SK-N-SH treated with all-trans-retinoic acid at 6 μM for 48 hours (cell line): ENCODE results near the gene POLR3A.

Experiments used
- BACH2 ChIP-seq: fragments of 250-450 bp; sonication (Bioruptor Pico); IDR thresholded peaks from 2 replicates; pipeline ENCODE4 v1.9.0; 2021; ENCODE audit warnings: mild to moderate bottlenecking, borderline replicate concordance
- ISL1 ChIP-seq: fragments of 250-450 bp; sonication (Bioruptor Pico); IDR thresholded peaks from 2 replicates; pipeline ENCODE4 v2.1.2; 2022; ENCODE audit warnings: mild to moderate bottlenecking, moderate library complexity
- PPARA ChIP-seq: fragments of 250-450 bp; sonication (Bioruptor Pico); IDR thresholded peaks from 2 replicates; pipeline ENCODE4 v1.5.0; 2020; ENCODE audit warnings: mild to moderate bottlenecking, borderline replicate concordance
- RARB ChIP-seq: fragments of 250-450 bp; sonication (Bioruptor Pico); IDR thresholded peaks from 2 replicates; pipeline ENCODE4 v1.8.0; 2021; ENCODE audit warnings: mild to moderate bottlenecking, moderate library complexity
- TCF4 ChIP-seq: fragments of 250-450 bp; sonication (Bioruptor Pico); IDR thresholded peaks from 2 replicates; pipeline ENCODE4 v1.8.0; 2021; ENCODE audit warnings: mild to moderate bottlenecking, moderate library complexity, borderline replicate concordance
- ZC3H10 ChIP-seq: fragments of 250-450 bp; sonication (Bioruptor Pico); IDR thresholded peaks from 2 replicates; pipeline ENCODE4 v1.5.1; 2021; ENCODE audit warnings: mild to moderate bottlenecking, moderate library complexity
- ZFP3 ChIP-seq: fragments of 250-450 bp; sonication (Bioruptor Pico); IDR thresholded peaks from 2 replicates; pipeline ENCODE4 v1.5.0; 2020; ENCODE audit warnings: mild to moderate bottlenecking, moderate library complexity
- ZFP30 ChIP-seq: fragments of 450-650 bp; formaldehyde crosslinking; IDR thresholded peaks from 2 replicates; pipeline ENCODE4 v1.5.0; 2022; ENCODE audit warnings: mild to moderate bottlenecking, moderate library complexity
- ZNF565 ChIP-seq: fragments of 450-650 bp; formaldehyde crosslinking; conservative IDR thresholded peaks from 2 replicates; pipeline ENCODE4 v1.5.0; 2020; ENCODE audit warnings: low read depth, mild to moderate bottlenecking, moderate library complexity
- ZNF70 ChIP-seq: fragments of 450-650 bp; formaldehyde crosslinking; IDR thresholded peaks from 2 replicates; pipeline ENCODE4 v1.5.0; 2020; ENCODE audit warnings: mild to moderate bottlenecking, moderate library complexity
- TF ChIP-seq, protein P1 (sequence below): fragments of 250-450 bp; sonication (Bioruptor Pico); IDR thresholded peaks from 2 replicates; pipeline ENCODE4 v1.8.0; 2020; ENCODE audit warnings: mild to moderate bottlenecking, moderate library complexity, borderline replicate concordance
- TF ChIP-seq, protein P2 (sequence below): fragments of 250-450 bp; sonication (Bioruptor Pico); IDR thresholded peaks from 2 replicates; pipeline ENCODE4 v1.8.0; 2021; ENCODE audit warnings: low read depth, mild to moderate bottlenecking, moderate library complexity, borderline replicate concordance
- TF ChIP-seq, protein P3 (sequence below): fragments of 250-450 bp; sonication (Bioruptor Pico); IDR thresholded peaks from 2 replicates; pipeline ENCODE4 v1.5.0; 2020; ENCODE audit warnings: mild to moderate bottlenecking, moderate library complexity

DNA sequence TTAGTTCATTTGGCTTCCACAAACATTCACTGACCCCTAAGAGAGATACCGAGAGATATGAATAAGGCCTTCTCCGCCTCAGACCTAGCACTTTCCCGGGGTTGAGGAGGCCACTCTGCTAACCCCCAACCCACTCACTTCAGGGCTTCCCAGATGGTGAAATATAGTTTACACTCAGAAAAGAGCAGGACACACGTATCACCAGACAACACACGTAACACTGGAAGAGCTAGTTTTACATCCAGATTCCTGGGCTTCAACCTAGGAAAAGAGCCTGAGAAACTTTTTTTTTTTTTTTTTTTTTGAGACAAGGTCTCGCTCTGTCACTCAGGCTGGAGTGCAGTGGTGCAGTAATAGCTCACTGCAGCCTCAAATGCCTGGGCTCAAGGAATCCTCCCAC lies 87.5 kb downstream of the POLR3A start:
- TF ChIP-seq RARB (CRISPR knock-in tag) (no peak), ZC3H10 (CRISPR knock-in tag) (no peak), ZNF70 (no peak), ZNF565 (CRISPR knock-in tag) (no peak), ZFP3 (CRISPR knock-in tag) (no peak), TCF4 (CRISPR knock-in tag) (no peak), ISL1 (no peak), PPARA (no peak), ZFP30 (CRISPR knock-in tag) (no peak), BACH2 (CRISPR knock-in tag) (no peak)
- TF ChIP-seq, protein P1, sequence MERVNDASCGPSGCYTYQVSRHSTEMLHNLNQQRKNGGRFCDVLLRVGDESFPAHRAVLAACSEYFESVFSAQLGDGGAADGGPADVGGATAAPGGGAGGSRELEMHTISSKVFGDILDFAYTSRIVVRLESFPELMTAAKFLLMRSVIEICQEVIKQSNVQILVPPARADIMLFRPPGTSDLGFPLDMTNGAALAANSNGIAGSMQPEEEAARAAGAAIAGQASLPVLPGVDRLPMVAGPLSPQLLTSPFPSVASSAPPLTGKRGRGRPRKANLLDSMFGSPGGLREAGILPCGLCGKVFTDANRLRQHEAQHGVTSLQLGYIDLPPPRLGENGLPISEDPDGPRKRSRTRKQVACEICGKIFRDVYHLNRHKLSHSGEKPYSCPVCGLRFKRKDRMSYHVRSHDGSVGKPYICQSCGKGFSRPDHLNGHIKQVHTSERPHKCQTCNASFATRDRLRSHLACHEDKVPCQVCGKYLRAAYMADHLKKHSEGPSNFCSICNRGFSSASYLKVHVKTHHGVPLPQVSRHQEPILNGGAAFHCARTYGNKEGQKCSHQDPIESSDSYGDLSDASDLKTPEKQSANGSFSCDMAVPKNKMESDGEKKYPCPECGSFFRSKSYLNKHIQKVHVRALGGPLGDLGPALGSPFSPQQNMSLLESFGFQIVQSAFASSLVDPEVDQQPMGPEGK, result no peak
- TF ChIP-seq, protein P2, sequence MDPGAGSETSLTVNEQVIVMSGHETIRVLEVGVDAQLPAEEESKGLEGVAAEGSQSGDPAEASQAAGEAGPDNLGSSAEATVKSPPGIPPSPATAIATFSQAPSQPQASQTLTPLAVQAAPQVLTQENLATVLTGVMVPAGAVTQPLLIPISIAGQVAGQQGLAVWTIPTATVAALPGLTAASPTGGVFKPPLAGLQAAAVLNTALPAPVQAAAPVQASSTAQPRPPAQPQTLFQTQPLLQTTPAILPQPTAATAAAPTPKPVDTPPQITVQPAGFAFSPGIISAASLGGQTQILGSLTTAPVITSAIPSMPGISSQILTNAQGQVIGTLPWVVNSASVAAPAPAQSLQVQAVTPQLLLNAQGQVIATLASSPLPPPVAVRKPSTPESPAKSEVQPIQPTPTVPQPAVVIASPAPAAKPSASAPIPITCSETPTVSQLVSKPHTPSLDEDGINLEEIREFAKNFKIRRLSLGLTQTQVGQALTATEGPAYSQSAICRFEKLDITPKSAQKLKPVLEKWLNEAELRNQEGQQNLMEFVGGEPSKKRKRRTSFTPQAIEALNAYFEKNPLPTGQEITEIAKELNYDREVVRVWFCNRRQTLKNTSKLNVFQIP (CRISPR knock-in tag), result no peak
- TF ChIP-seq, protein P3, sequence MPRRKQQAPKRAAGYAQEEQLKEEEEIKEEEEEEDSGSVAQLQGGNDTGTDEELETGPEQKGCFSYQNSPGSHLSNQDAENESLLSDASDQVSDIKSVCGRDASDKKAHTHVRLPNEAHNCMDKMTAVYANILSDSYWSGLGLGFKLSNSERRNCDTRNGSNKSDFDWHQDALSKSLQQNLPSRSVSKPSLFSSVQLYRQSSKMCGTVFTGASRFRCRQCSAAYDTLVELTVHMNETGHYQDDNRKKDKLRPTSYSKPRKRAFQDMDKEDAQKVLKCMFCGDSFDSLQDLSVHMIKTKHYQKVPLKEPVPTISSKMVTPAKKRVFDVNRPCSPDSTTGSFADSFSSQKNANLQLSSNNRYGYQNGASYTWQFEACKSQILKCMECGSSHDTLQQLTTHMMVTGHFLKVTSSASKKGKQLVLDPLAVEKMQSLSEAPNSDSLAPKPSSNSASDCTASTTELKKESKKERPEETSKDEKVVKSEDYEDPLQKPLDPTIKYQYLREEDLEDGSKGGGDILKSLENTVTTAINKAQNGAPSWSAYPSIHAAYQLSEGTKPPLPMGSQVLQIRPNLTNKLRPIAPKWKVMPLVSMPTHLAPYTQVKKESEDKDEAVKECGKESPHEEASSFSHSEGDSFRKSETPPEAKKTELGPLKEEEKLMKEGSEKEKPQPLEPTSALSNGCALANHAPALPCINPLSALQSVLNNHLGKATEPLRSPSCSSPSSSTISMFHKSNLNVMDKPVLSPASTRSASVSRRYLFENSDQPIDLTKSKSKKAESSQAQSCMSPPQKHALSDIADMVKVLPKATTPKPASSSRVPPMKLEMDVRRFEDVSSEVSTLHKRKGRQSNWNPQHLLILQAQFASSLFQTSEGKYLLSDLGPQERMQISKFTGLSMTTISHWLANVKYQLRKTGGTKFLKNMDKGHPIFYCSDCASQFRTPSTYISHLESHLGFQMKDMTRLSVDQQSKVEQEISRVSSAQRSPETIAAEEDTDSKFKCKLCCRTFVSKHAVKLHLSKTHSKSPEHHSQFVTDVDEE (CRISPR knock-in tag), result no peak
